GM15510 (cell line): ENCODE measurements around the gene TTC9C.

ENCODE experiments used
- POLR2A ChIP-seq: IDR thresholded peaks from 3 replicates; pipeline ENCODE4 v1.6.1; 2011; ENCODE audit warnings: borderline replicate concordance; ENCODE audit not compliant: insufficient read length; ENCODE audit errors: extremely low read depth

Gene TTC9C, protein sequence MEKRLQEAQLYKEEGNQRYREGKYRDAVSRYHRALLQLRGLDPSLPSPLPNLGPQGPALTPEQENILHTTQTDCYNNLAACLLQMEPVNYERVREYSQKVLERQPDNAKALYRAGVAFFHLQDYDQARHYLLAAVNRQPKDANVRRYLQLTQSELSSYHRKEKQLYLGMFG

DNA sequence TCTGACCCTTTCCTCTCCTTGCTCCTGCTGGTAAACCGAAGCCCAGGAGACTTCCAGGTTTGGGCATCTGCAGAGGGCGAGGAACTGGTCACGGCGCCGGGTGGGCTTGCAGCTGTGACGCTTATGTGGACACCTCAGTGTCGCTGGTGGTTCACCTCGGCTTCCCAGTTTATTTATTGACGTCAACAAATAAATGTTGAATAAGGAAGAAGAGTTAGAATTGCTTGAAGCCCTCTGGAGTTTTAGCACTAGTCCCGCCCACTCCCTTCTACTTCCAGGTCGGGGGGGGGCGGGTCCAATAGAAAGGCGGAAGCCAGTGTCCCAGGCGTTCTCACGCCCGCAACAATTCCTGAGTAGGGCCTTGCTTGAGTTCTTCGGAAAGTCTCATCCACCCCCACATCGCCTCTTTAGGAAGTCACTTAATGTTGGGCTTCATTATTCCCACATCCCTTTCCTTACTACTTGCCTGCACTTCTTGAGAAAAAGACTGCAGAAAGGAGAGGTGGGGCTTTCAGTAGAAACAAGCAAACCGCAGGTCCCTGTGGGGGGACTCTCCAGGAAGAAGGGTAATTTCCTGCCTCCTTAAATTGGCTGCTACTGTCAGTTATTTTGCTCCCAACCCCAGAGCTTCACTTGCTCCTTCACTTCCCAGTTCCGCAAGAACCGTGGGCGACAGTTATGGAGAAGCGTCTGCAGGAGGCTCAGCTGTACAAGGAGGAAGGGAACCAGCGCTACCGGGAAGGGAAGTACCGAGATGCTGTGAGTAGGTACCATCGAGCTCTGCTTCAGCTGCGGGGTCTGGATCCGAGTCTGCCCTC is at the start of gene TTC9C:
TTC9C (plus strand) TSS at position 316 of the 818 bp plus-strand sequence; CDS start at position 679, 363 bp downstream.
- peak; percentile 65 for TF ChIP-seq POLR2A

DNA sequence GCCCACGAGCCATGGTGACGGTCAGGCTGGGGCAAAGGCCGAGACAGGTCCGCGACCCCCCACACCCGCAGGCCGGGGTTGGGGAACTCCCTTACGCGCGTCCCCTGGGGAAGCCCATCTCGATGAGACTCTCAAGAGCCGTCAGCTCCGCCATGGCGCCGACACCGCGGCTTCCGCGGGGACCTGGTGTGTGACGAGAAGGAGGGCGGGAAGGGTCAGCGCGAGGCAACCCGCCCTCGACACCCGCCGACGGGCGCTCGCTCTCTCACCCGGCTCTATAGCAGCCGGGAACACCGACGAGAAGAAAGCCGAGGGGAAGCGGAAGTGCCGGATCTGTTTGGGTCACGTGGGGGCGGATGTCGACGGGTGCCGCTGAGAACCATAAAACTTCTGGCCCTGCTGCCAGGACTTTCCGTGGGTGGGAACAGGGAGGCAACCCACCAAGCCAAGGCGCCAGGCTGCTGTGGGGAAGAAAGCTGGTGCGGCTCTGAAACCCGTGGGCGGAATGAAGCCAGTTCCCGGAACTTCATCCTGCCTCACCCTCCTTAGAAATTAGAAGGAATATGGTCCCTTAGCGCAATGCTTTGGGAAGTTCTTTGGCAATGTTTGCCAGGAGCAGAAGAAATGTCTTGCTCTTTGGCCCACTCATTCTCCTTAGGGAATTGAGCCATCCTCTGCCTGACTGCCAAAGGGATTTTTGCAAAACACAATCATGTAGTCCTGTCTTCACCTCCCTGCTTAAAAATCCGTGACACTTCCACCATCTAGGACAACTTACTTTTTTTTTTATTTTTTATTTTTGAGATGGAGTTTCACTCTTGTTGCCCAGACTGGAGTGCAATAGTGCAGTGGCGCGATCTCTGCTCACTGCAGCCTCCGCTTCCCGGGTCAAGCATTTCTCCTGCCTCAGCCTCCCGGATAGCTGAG is 49.3 kb upstream of the TTC9C start, which contains the start of gene UBXN1:
UBXN1 (minus strand) TSS at position 304 of the 927 bp plus-strand sequence; CDS start at position 154, 150 bp downstream.
- peak; percentile 86 for TF ChIP-seq POLR2A

DNA sequence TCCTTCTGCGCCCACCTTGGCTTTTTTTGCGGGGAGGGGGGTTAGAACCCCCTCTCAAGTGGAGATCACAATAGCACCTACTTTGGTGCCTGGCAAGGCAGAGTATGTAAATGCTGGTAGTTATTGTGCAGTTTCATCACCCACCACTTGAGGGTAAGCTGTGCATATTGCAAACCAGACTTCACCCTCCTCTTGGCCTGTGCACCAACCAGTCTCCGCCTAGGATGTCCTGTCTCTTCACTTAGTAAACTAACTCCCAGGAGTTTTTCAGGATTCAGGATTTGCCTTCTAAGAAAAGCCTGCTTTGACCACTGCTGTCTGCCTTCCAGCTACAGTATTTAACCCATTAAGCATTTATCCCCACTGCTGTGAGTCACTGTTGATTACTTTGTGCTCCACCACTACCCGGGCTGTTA is 47.5 kb upstream of the TTC9C start:
- no peak for TF ChIP-seq POLR2A

DNA sequence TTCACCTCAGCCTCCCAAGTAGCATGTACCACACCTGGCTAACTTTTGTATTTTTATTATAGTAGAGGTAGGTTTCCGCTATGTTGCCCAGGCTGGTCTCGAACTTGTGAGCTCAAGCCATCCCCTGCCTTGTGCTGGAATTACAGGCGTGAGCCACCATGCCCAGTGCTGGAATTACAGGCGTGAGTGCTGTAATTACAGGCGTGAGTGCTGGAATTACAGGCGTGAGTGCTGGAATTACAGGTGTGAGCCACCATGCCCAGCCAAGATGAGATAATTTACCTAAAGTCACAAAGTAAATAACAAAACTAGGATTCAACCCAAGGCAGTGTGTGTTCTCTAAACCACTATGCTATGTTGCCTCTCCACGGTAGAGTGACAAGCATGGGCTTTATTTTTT is 45.8 kb upstream of the TTC9C start:
- TF ChIP-seq POLR2A: no peak

DNA sequence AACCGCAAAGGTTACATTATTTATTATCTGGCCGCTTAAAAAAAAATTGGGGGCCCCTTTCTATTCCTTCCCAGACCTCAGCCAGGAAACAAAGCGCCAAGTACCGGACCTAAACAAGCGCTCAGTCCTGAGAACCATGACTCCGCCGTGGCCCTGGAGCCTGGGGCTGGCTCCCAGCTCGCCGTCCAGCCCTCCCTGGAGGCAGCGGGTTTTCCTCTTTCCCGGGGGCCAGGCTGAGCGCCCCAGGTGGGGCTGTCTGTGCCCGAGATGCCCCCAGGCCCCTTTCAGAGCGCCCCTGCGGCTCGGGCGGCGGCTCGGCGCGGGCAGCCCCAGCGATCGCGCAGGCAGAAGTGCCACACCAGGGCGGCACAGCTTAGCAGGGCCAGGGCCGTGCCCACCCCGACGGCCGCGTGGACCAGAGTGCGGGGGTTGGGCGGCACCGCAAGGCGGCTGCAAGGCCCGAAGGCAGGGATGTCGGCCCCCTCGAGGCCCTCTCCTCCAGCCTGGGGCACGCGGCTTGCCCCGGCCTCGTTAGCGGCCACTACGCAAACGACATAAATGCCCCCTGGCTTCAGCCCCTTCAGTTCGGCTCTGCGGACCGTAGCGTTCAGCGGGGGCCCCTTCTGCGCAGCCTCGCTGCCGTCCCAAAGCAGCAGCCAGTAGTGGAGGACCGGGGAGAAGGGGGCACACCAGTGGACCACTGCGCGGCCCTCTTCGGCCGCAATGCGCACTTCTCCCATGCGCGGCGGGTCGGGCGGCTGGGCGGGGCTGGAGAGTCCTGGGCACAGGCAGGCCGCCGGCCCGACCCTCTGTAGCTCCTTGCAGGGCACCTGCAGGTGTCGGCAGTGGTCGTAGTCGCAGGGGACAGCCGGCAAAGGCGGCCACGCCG is 40.5 kb upstream of the TTC9C start:
- TF ChIP-seq POLR2A: no peak

DNA sequence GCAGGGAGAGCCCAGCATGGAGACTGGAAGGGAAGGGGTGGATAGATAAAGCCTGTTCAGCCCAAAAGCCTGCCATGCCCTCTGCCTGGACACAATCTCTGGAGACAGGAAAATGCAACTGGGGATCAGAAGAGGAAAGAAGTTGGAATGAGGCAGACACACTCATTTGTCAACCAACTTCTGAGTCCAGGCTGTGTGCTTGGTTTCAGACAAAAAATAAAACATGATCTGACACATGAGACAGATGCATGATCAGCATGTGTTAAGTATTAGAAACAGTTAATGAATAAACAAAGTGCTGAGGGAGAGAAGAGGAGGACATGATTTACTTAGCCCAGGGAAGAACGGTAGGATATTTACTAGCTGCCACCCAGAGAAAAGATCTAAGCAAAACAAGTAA is 39.8 kb upstream of the TTC9C start:
- no peak for TF ChIP-seq POLR2A

DNA sequence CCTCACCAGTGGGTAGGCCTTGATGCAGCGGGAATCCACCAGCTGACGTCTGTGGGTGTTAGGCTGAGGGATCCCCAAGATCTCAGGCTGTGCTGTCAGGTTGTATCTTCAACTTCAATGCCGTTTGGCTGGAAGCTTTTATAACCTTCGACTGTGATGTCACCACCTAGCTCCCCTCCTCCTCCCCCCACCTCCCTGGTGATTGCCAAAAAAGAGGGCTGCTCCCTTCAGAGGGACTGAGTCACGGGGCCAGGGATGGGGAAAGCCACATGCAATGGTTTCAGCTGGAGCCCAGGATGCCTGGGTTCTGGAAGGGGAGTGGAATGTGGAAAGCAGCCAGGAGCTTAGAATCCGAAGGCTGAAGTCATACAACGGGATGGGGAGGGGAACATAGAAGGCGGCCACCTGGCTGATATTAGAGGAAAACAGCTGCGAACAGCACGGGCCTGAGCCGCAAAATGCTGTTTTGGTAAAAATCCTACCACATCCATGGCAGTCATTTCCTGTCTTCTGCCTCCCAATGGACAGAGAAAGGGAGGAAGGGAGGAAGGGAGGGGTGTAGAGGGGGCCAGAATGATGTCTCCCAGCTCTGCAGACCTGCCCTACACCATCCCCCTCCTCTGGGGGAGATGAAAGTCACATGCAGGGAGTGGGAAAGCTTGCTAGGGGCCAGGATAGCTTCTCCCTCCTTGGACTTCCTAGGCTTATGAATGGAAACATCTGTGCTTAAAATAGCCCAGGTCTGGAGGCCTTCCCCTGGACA is 38.7 kb upstream of the TTC9C start, which contains the start of gene LRRN4CL:
LRRN4CL (minus strand) TSS at position 110 of the 763 bp plus-strand sequence. CDS start 1,022 bp downstream, outside the sequence.
- TF ChIP-seq POLR2A: no peak

DNA sequence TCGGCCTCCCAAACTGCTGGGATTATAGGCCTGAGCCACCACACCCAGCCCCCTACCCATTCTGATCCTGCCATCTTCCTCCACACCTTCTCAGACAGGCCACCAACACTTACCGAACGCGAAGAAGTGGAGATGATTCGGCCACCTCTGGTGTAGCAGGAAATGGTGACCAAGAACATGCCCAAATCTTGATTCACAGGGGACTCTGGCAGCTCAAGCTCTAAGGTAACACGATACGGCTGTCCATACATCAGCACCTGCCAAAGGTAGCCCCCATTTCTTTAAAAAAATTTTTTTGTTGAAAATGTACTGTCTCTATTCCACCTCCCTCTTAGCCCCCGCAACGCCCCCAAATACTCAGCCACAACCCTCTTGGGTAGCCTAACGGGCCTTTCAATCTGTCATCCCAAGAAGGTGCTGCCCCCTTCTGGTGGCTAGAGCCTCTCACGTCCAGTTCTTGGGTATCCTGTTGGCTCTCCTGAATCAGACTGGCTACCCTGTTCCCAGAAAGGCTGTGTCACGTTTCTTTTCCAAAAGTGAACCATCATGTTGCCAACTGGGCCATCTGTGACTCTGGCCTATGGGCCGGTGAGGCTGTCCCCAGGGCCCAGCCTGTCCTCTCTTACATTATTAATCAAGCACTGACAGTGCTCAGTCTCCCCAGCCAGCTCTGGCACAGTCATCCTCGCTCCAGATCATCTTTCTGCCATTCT is 33.7 kb upstream of the TTC9C start:
- TF ChIP-seq POLR2A: no peak

DNA sequence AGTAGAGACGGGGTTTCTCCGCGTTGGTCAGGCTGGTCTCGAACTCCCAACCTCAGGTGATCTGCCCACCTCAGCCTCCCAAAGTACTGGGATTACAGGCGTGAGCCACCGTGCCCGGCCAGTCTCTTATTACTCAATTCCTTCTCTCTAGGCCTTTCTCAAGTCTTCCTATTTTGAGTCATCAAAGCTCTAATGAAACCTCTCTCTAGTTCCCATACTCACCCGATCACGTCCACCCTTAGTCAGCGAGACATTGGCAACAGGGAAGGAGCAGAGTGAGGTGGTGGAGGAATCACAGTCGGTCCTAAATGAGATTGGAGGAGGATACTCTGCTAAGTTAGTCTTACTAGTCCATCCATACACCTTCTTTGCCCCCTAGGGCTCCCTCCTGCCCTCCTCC is 26.0 kb upstream of the TTC9C start:
- no peak for TF ChIP-seq POLR2A

DNA sequence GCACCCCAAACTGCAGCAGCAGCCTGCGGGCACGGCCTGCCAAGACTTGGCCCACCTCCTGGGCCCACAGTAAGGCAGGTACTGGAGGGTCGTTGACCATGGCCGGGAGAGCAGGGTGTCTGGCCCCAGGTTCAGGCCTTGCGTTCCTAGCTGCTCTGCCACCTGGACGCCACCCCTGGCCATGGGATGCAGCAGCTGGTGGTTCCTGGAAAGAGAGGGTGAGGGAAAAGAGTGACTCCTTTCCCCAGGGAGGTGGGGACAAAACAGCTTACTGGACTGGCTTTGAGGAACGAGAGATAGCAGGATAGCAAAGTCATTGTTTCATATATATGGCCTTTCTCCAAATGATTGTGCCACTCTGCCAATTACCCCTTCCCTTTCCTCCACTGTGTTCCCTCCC is 22.9 kb upstream of the TTC9C start:
- no peak for TF ChIP-seq POLR2A

DNA sequence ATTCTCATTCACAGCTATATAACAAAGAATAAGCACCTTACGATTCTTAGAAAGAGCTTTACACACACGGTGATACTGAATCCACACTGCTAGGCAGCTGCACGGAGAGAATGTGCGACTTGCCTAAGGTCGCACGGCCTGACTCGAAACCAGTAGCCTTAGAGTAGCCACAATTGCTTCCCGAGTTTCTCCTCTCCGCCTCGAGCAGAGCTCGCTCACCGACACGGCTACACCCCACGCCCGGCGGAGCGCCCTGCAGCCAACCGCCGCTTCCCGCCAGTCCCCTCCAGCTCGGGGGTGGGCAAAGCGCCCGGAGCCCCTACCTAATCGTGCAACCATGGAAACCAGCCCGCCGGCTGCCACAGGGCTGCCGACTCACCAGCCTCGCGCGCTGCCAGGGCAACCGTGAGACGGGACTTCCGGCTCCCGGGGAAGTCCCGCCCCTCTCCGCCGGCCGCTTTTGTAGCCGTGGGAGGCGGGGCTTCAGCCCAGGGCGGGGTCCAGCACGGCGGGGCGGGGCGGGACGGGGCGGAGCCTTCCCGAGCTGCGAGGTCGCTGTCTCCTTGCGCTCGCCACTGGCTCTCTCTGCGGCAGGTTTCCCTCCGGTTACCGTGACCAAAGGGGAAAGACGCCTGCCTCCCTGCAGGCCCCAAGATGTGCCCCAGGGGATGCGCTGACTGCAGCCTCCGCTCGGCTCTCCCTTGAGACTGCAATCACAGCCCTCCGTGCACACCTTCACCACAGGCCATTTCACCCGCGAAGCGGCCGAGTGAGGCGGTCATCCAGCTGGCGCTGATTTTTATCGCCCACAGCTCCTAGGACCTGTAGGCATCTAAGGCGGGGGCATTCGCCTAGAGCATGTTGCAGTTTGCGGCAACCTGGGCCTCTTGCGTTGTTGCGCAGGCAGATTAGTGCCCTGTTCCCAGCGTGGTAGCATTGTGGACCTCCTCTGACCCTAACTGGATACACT is 22.1 kb upstream of the TTC9C start:
- TF ChIP-seq POLR2A: peak; percentile 60

DNA sequence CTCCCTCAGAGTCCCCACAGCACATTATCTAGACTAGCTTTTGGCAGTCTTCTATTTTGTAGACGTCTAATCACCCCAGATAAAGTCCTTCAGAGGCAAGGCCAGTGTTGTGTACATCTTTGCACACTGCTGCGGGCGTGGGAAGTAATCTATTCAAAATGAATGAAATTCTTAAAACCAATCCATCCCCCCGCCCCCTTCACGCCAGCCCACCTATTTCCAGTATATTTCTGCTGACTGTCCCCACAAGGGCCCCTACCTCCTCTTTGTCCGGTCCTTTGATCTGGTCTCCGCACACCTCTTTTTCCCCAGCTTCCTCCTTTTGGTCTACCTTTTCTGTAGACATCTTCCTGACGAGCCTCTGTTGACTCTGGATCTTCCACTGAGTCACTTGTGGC is 21.4 kb upstream of the TTC9C start:
- TF ChIP-seq POLR2A: no peak

DNA sequence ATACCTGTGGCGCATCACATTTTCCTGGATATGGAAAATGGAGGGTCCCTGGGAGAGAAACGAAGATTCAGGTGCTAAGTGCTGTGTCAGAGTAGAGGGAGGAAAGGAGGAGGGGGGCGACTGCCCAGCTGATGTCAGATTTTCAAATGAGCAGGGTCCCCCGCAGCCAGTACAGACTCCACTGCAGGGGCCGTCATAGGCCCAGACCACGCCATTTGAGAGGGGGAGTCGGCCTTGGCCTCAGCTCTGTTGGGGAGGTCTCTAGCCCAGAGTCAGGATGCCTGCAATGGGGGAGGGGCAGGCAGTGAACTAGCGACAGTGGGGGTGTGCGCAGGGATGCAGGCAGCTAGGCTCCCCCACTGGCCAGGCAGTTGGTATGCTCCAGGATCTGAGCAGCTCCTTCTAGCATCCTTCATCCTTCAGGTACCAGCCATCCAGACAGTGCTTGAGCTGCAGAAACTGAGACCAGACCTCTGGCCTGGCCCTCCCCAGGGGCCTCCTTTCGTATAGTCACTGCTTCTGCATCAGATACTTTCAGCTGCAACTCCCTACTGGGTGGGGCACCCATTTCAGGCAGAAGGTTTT is 20.9 kb upstream of the TTC9C start, which contains the start of the genes BSCL2 and GNG3:
BSCL2 (minus strand) TSS at position 148 of the 585 bp plus-strand sequence. CDS start 229 bp downstream, outside the sequence.
GNG3 (plus strand) TSS at position 400 of the 585 bp plus-strand sequence. CDS start 620 bp downstream, outside the sequence.
- TF ChIP-seq POLR2A: no peak
